ENCODE data around the gene PPIA.
"Not testable (repeated sequence)": the region's sequence is repeated elsewhere in the genome, so short reads cannot be mapped to it uniquely, and the experiment has no call there.

Gene PPIA

DNA sequence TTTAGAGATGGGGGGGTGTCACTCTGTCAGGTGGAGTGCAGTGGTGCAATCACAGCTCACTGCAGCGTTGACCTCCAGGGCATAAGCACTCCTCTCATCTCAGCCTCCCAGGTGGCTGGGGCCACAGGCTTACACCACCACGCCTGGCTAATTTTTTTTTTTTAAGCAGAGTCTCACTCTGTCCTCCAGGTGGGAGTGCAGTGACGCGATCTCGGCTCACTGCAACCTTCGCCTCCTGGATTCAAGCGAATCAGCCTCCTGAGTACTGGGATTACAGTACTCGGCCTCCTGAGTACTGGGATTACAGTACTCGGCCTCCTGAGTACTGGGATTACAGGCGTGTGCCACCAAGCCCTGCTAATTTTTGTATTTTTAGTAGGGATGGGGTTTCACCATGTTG is 23.6 kb upstream of the PPIA start:
- in situ Hi-C loops (cut with MboI; ENCODE audit: low pct_unique_long_range_greater_than_20kb, low sequenced_read_pairs, unreplicated experiment): no loop called here
- DNase-seq (ENCODE audit: low spot score): no peak
- TF ChIP-seq, protein P1, sequence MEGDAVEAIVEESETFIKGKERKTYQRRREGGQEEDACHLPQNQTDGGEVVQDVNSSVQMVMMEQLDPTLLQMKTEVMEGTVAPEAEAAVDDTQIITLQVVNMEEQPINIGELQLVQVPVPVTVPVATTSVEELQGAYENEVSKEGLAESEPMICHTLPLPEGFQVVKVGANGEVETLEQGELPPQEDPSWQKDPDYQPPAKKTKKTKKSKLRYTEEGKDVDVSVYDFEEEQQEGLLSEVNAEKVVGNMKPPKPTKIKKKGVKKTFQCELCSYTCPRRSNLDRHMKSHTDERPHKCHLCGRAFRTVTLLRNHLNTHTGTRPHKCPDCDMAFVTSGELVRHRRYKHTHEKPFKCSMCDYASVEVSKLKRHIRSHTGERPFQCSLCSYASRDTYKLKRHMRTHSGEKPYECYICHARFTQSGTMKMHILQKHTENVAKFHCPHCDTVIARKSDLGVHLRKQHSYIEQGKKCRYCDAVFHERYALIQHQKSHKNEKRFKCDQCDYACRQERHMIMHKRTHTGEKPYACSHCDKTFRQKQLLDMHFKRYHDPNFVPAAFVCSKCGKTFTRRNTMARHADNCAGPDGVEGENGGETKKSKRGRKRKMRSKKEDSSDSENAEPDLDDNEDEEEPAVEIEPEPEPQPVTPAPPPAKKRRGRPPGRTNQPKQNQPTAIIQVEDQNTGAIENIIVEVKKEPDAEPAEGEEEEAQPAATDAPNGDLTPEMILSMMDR (IDR thresholded peaks at IDR 0.05; ENCODE audit: extremely low read depth, insufficient read depth, missing control alignments): no peak

DNA sequence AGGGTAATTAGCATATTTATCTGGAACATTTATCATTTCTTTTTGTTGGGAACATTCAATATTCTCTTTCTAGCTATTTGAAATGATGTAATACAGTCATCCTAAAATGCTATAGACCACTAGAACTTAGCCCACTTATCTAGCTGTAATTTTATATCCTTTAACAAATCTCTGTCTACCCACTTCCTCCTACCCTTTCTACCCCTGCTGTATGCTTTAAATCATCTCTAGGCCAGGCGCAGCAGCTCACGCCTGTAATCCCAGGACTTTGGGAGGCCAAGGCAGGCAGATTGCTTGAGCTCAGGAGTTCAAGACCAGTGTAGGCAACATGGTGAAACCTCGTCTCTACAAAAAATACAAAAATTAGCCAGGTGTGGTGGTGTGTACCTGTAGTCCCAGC is 22.0 kb upstream of the PPIA start:
- DNase-seq (ENCODE audit: low spot score); in situ Hi-C loops (cut with MboI; ENCODE audit: low pct_unique_long_range_greater_than_20kb, low sequenced_read_pairs, unreplicated experiment): not testable (repeated sequence)

DNA sequence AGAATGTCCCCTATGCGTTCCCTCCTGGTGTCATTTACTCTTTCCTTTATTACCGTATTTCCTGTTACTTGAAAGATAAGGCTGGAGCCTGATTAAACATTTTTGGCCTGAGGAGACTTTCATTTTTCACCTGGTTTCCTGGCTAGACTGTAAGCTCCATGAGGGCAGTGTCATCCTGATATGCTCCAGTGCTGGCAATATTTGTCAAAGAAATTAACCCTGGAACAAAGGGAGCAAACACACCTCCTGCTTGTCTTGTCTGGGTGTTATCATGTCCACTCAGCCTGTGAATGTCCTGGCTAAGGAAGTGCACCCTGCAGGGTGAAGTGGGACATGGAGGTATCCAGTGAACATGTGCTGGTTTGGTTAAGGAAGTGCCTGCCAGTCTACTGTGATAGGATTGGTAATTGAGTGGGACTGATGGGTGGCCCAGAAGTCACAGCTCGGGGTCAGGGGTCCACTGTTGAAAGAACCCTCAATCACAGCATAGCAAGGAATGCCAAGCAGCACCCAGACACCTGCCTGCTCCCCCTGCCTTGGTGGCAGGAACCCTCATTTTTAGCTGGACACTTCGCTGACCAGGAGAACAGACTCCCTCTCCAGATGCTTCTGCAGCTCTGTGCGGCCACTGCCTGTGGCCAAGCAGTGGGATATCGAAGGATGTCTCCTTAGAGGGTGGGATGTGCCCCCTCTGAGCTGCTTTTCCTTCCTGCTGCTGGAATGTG is 20.9 kb upstream of the PPIA start:
- TF ChIP-seq, protein P1 (IDR thresholded peaks at IDR 0.05; ENCODE audit: extremely low read depth, insufficient read depth, missing control alignments): no peak
- DNase-seq (ENCODE audit: low spot score): no peak
- in situ Hi-C loops (cut with MboI; ENCODE audit: low pct_unique_long_range_greater_than_20kb, low sequenced_read_pairs, unreplicated experiment): no loop called here

DNA sequence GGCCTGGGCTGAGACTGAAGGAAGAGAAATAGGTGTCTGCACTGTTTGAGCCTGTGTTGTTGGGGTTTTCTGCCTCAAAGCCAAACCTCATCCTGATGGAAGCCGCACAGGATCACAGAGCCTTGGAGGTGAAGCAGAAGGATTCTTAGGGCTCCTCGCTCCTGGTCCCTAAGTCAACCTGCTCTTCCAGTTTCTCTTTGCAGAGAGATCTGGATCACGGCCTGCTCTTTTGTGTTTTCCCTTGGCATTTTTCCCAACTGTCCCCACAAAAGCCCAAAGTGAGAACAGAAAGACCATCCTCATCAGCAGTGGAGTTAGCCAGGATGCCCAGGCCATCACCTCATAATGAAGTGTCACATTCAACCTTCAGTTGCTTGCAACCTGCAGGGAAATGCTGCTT is 20.3 kb upstream of the PPIA start:
- TF ChIP-seq, protein P1 (IDR thresholded peaks at IDR 0.05; ENCODE audit: extremely low read depth, insufficient read depth, missing control alignments): no peak
- DNase-seq (ENCODE audit: low spot score): no peak
- in situ Hi-C loops (cut with MboI; ENCODE audit: low pct_unique_long_range_greater_than_20kb, low sequenced_read_pairs, unreplicated experiment): no loop called here

DNA sequence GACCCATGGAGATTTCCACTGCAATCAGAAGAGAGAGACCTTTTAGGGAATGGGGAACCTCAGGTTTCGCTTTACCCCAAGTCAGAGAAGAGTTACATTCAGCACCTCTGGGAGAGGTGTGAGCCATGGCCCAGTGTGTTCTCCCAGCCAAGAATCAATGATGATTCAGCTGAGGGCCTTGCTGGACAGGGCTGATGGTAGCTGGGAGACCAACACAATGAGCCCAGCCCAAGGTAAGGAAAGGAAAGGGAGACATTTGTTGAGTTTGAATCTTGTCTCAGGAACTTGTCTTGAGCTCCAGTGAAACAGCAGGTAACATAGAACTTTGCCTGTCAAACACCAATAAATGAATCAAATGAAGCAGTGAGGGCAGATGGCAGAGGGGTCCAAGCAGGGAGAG is 14.0 kb upstream of the PPIA start:
- TF ChIP-seq, protein P1 (IDR thresholded peaks at IDR 0.05; ENCODE audit: extremely low read depth, insufficient read depth, missing control alignments): no peak
- no peak for DNase-seq (ENCODE audit: low spot score)
- in situ Hi-C loops (cut with MboI; ENCODE audit: low pct_unique_long_range_greater_than_20kb, low sequenced_read_pairs, unreplicated experiment): no loop called here

DNA sequence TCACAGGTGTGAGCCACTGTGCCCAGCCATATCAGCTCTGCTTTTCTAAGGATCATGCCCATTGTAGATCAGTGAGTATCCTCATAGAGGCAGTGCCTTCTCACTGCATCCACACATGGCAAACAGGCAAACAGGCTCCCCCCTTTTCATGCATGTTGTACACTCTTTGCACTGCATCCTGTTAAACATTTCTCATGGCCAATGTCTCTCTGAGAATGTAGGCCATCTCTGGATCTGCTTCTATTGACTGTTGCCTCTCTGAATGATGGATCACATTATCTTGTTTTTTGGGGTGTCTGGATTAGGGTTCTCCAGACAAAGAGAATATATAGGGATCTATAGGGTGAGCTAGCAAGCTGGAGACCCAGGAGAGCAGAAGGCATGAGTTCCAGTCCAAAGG is 13.1 kb upstream of the PPIA start:
- in situ Hi-C loops (cut with MboI; ENCODE audit: low pct_unique_long_range_greater_than_20kb, low sequenced_read_pairs, unreplicated experiment): no loop called here
- TF ChIP-seq, protein P1 (IDR thresholded peaks at IDR 0.05; ENCODE audit: extremely low read depth, insufficient read depth, missing control alignments): no peak
- no peak for DNase-seq (ENCODE audit: low spot score)

DNA sequence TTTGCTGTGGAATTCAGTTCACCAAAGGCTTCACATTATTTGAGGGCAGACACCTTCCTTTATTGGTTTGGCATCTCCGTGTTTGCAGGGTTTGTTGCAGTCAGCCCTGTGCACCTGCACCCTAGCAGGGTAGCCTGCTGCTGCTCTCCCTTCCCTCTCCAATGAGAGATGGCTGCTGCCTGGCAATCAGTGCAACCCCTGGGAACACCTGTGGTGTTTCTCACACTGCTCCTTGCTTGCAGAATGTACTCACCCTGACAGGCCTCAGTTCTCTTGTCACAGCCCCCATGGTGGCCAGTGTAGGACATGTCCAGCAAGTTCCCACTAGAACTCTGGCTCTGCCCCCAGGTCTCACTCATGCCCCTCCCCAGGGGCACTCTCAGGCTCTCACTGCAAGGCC is 12.1 kb upstream of the PPIA start:
- TF ChIP-seq, protein P1 (IDR thresholded peaks at IDR 0.05; ENCODE audit: extremely low read depth, insufficient read depth, missing control alignments): no peak
- in situ Hi-C loops (cut with MboI; ENCODE audit: low pct_unique_long_range_greater_than_20kb, low sequenced_read_pairs, unreplicated experiment): no loop called here
- no peak for DNase-seq (ENCODE audit: low spot score)

DNA sequence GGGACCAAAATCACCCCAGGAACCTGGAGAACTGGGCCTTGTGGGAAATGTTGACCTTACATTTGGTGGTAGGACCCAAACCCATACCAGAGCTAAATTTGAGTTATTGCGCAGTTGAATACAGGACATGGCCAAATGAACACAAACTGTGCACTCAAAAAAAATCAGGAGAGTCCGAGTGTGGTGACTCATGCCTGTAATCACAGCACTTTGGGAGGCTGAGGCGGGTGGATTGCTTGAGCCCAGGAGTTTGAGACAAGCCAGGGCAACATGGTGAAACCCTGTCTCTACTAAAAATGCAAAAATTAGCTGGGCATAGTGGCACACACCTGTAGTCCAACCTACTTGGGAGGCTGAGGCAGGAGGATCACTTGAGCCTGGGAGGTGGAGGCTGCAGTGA is 11.3 kb upstream of the PPIA start:
- DNase-seq (ENCODE audit: low spot score); in situ Hi-C loops (cut with MboI; ENCODE audit: low pct_unique_long_range_greater_than_20kb, low sequenced_read_pairs, unreplicated experiment): not testable (repeated sequence)
